OCI-LY7 (cell line): ENCODE results near the gene ZNF146. TPM values are rescaled to one million over a fixed set of nuclear protein-coding genes. Genes with fewer than 3 reads are reported as not detected.

Experiments used
- BruUV-seq: library from RNA; stranded (reverse); fragments of 400-500 nt; replicated peaks from 2 replicates; lab custom pipeline; 2021; lab: Mats Ljungman, UMichigan
- CTCF ChIA-PET: fragments of 300-600 bp; sonication (Branson Sonifier 250); formaldehyde crosslinking; loops from one replicate; lab custom pipeline; 2022; ENCODE audit warnings: antibody characterized with exemption; ENCODE audit not compliant: unreplicated experiment; lab: Charles Lee
- POLR2A ChIA-PET: fragments of 300-600 bp; sonication (Branson Sonifier 250); formaldehyde crosslinking; loops from one replicate; lab custom pipeline; 2022; ENCODE audit warnings: antibody characterized with exemption; lab: Charles Lee
- DNase-seq: peaks from one replicate; pipeline ENCODE4 v3.0.0-alpha.2; 2015; ENCODE audit warnings: low spot score
- H2AFZ ChIP-seq: fragments of 200-600 bp; sonication (generic), shearing (Covaris generic); 2 replicates; pipeline ENCODE4 v1.6.1; 2014; ENCODE audit warnings: mild to moderate bottlenecking, antibody characterized with exemption, low read length, moderate library complexity
- H3K27ac ChIP-seq: fragments of 200-600 bp; sonication (generic); 2 replicates; pipeline ENCODE4 v1.5.1; 2014; ENCODE audit warnings: mixed run types, low read depth, mild to moderate bottlenecking, moderate library complexity, low read length, inconsistent platforms; ENCODE audit not compliant: poor library complexity, severe bottlenecking
- H3K36me3 ChIP-seq: fragments of 200-600 bp; sonication (generic); 2 replicates; pipeline ENCODE4 v1.6.1; 2014; ENCODE audit warnings: mild to moderate bottlenecking, antibody characterized with exemption, low read length, moderate library complexity, mixed read lengths; ENCODE audit not compliant: insufficient read depth
- H3K4me1 ChIP-seq: fragments of 200-600 bp; sonication (generic); 2 replicates; pipeline ENCODE4 v1.5.1; 2014; ENCODE audit warnings: mild to moderate bottlenecking, low read length; ENCODE audit not compliant: insufficient read depth, poor library complexity, severe bottlenecking
- H3K4me2 ChIP-seq: fragments of 200-600 bp; sonication (generic); 2 replicates; pipeline ENCODE4 v1.6.1; 2014; ENCODE audit warnings: mild to moderate bottlenecking, low read length
- H3K4me3 ChIP-seq: fragments of 200-600 bp; sonication (generic); 2 replicates; pipeline ENCODE4 v1.5.1; 2014; ENCODE audit warnings: mild to moderate bottlenecking, low read depth, low read length; ENCODE audit not compliant: poor library complexity, severe bottlenecking
- H3K79me2 ChIP-seq: fragments of 200-600 bp; sonication (generic); 2 replicates; pipeline ENCODE4 v1.6.1; 2016; ENCODE audit warnings: low read depth, mild to moderate bottlenecking, low read length, moderate library complexity, mixed read lengths; ENCODE audit not compliant: insufficient read depth
- H3K9me2 ChIP-seq: fragments of 200-600 bp; sonication (generic); 2 replicates; pipeline ENCODE4 v1.6.1; 2016; ENCODE audit warnings: mild to moderate bottlenecking, low read length, mixed read lengths; ENCODE audit not compliant: insufficient read depth
- H3K9me3 ChIP-seq: fragments of 200-600 bp; sonication (generic); 2 replicates; pipeline ENCODE4 v1.6.1; 2014; ENCODE audit warnings: mild to moderate bottlenecking, mixed run types, low read length, mixed read lengths
- H4K20me1 ChIP-seq: fragments of 200-600 bp; sonication (generic); 2 replicates; pipeline ENCODE4 v1.6.1; 2014; ENCODE audit warnings: mild to moderate bottlenecking, antibody characterized with exemption, low read length, moderate library complexity, mixed read lengths; ENCODE audit not compliant: insufficient read depth
- CTCF ChIP-seq: fragments of 200-600 bp; sonication (generic); conservative IDR thresholded peaks from 2 replicates; pipeline ENCODE4 v1.5.1; 2014; ENCODE audit warnings: mild to moderate bottlenecking, antibody characterized with exemption, low read length, moderate library complexity, mixed read lengths
- EZH2phosphoT487 ChIP-seq: fragments of 200-600 bp; sonication (generic); IDR thresholded peaks from 2 replicates; pipeline ENCODE4 v1.6.1; 2018; ENCODE audit warnings: low read depth, borderline replicate concordance, mild to moderate bottlenecking, mixed run types, antibody characterized with exemption, low read length, moderate library complexity, mixed read lengths
- intact Hi-C: fragments of 100-400 bp; cut with micrococcal nuclease; formaldehyde crosslinking; loops from one replicate; pipeline ENCODE4 v1.10.0; 2022; ENCODE audit not compliant: unreplicated experiment
- total RNA-seq, 2 experiments: library from RNA; depleted of rRNA in 1 of 2; stranded (reverse); fragments of >200 nt in 1 of 2; shearing (Covaris generic) in 1 of 2; gene quantifications; 2 replicates each; pipeline ENCODE4 v1.2.3, GENCODE V29; 2014 to 2022

ZNF146 gene
- total RNA-seq, 2 experiments from 2014 or later: 67.4 to 86.3 TPM

- POLR2A ChIA-PET: no interaction called here
- H3K4me3 ChIP-seq: no peak overlapping the region
These were observed 21.5 kb downstream of the ZNF146 start for GRCh38 chr19:36236304-36236945.

GRCh38 chr19:36236946-36237310 is 22.0 kb downstream of the ZNF146 start:
- TF ChIP-seq CTCF (no peak), EZH2phosphoT487 (no peak)
- DNase-seq: no peak
- no peak overlapping the region for H3K27ac ChIP-seq
- H3K4me3 ChIP-seq: no peak overlapping the region
- H4K20me1 ChIP-seq: no peaks in the 10 kb centered on the region
- intact Hi-C loops: no loop called here
- H3K79me2 ChIP-seq: no peaks in the 10 kb centered on the region
- BruUV-seq: no TSS peak
- peaks cover 20% of the 10 kb centered on the region; the same call in 1 of the 2 replicates for H3K9me3 ChIP-seq
- H3K4me2 ChIP-seq: no peak overlapping the region
- ChIA-PET CTCF (no interaction called here), POLR2A (no interaction called here)
- no peaks in the 10 kb centered on the region for H3K4me1 ChIP-seq
- H3K9me2 ChIP-seq: no peaks in the 10 kb centered on the region
- H2AFZ ChIP-seq: no peak overlapping the region
- peaks cover 80% of the 10 kb centered on the region for H3K36me3 ChIP-seq

More at GRCh38 chr19:36236304-36236945, 21.5 kb downstream of the ZNF146 start:
- BruUV-seq: no TSS peak
- TF ChIP-seq CTCF: no peak
- TF ChIP-seq EZH2phosphoT487: no peak
- intact Hi-C loops: no loop called here
- CTCF ChIA-PET: no interaction called here
- Histone ChIP-seq H3K9me2 (no peaks in the 10 kb centered on the region), H3K27ac (no peak overlapping the region), H3K79me2 (no peaks in the 10 kb centered on the region), H4K20me1 (no peaks in the 10 kb centered on the region), H3K4me1 (no peaks in the 10 kb centered on the region), H3K36me3 (peaks cover 85% of the 10 kb centered on the region), H3K9me3 (peaks cover 20% of the 10 kb centered on the region; the same call in 1 of the 2 replicates), H2AFZ (no peak overlapping the region), H3K4me2 (no peak overlapping the region)
- DNase-seq: no peak

- no peaks in the 10 kb centered on the region for H3K79me2 ChIP-seq
- H3K9me3 ChIP-seq: no peaks in the 10 kb centered on the region
- BruUV-seq: no TSS peak
- intact Hi-C loops: no loop called here
- peaks cover 10% of the 10 kb centered on the region for H3K36me3 ChIP-seq
- no peak for DNase-seq
- ChIA-PET POLR2A (no interaction called here), CTCF (no interaction called here)
- H3K27ac ChIP-seq: no peak overlapping the region
- H4K20me1 ChIP-seq: no peaks in the 10 kb centered on the region
- no peaks in the 10 kb centered on the region for H3K9me2 ChIP-seq
- no peak overlapping the region for H3K4me3 ChIP-seq
- H3K4me1 ChIP-seq: no peaks in the 10 kb centered on the region
- TF ChIP-seq EZH2phosphoT487 (no peak), CTCF (no peak)
- H3K4me2 ChIP-seq: no peak overlapping the region
- H2AFZ ChIP-seq: no peak overlapping the region
These were observed 29.2 kb downstream of the ZNF146 start for GRCh38 chr19:36244066-36244465.
